ENCODE data around the gene CXCL14. TPM values are rescaled to one million over a fixed set of nuclear protein-coding genes. Genes with fewer than 3 reads are reported as not detected.

The CXCL14 gene
- total and polyA plus RNA-seq, 2 donors (not counting 1 experiment from before 2014, with no cell fraction given): 0.17 TPM; not detected in 1

DNA sequence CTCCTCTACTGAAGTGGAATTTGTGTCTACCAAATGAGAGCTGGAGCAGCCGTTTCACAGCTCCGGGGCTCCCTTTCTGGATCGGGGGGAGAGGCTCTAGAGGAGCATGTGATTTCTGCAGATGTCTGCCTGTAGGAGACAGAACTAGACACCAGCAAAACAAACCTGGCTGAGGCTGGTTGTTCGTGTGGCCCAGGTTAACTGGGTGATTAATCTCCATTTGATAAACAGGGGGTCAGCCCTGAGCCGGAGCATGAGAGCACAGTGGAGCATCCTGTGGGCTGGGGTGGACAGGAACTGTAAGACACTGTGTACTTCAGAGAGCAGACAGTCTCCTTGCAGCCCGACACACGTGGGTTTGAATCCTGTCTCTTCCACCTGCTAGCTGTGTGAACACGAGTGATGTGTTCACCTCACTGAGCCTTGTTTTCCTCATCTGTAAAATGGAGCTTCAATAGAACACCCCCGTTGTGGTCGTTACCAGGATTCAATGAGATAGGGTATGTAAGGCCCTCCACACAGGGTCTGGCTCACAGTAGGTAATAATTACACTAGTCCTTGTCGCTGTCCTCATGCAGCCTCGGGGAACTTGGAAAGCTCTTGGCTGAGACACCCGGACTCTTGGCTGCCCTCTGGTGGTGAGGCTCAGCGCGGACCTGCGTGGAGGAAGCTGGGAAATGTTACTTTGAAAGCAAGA, 12.9 kb downstream of the CXCL14 start:
- H3K27ac ChIP-seq (ENCODE audit: insufficient read depth, low read length): no peak overlapping the region
- no peaks in the 10 kb centered on the region for H4K20me1 ChIP-seq (ENCODE audit: control insufficient read depth, extremely low read depth, insufficient read depth, low read length)
- TF ChIP-seq, protein P1, sequence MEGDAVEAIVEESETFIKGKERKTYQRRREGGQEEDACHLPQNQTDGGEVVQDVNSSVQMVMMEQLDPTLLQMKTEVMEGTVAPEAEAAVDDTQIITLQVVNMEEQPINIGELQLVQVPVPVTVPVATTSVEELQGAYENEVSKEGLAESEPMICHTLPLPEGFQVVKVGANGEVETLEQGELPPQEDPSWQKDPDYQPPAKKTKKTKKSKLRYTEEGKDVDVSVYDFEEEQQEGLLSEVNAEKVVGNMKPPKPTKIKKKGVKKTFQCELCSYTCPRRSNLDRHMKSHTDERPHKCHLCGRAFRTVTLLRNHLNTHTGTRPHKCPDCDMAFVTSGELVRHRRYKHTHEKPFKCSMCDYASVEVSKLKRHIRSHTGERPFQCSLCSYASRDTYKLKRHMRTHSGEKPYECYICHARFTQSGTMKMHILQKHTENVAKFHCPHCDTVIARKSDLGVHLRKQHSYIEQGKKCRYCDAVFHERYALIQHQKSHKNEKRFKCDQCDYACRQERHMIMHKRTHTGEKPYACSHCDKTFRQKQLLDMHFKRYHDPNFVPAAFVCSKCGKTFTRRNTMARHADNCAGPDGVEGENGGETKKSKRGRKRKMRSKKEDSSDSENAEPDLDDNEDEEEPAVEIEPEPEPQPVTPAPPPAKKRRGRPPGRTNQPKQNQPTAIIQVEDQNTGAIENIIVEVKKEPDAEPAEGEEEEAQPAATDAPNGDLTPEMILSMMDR (conservative IDR thresholded peaks at IDR 0.05 in 1 of 2, IDR thresholded peaks at IDR 0.05 in 1 of 2; ENCODE audit: low read depth in 1 of 2, low read length in 2 of 2): peak; percentile 87 to 90
- no peak for TF ChIP-seq EZH2 (IDR thresholded peaks at IDR 0.05; ENCODE audit: low read length, missing control alignments)
- H3K36me3 ChIP-seq (ENCODE audit: control insufficient read depth, insufficient read depth, low read length): no peaks in the 10 kb centered on the region
- H3K79me2 ChIP-seq (ENCODE audit: control insufficient read depth, insufficient read depth, low read length): no peaks in the 10 kb centered on the region
- H3K4me2 ChIP-seq (ENCODE audit: extremely low read depth, insufficient read depth, low read length): no peak overlapping the region
- H3K27me3 ChIP-seq (ENCODE audit: control insufficient read depth, insufficient read depth, low read length): no peaks in the 10 kb centered on the region
- no peaks in the 10 kb centered on the region for H3K4me1 ChIP-seq (ENCODE audit: control insufficient read depth, extremely low read depth, insufficient read depth, low read length)
- H3K9ac ChIP-seq (ENCODE audit: insufficient read depth, low read length): no peak overlapping the region
- DNase-seq (ENCODE audit: low read depth in 2 of 2): peak; percentile 32 to 54
- H2AFZ ChIP-seq (ENCODE audit: low read length): no peak overlapping the region
- H3K4me3 ChIP-seq (replicated peaks in 1 of 4; ENCODE audit: control extremely low read depth in 1 of 4, insufficient read depth in 1 of 4, low read depth in 3 of 4, low read length in 4 of 4): no peak overlapping the region
- no peaks in the 10 kb centered on the region for H3K9me3 ChIP-seq (ENCODE audit: control insufficient read depth, insufficient read depth, low read depth, low read length)

DNA sequence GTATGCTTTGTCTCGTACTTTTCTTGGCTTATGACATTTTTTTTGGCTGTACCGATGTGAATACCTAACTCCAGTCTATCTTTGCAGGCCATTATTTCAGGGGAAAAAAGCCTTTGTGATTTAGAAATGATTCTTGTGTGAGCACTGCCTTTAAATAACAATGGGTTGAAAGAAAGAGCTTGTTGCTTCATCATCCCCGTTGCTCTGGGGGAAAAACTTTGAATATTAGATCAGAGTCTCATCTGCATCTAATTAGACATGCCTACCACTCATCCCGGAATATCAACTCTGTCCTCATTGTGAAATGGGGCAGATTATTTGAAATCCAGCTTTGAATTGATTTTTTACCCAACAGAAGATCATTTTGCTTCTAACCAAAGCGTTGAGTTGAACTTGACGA, 13.5 kb downstream of the CXCL14 start:
- Histone ChIP-seq H3K4me1 (ENCODE audit: control insufficient read depth, extremely low read depth, insufficient read depth, low read length) (no peaks in the 10 kb centered on the region), H3K9ac (ENCODE audit: insufficient read depth, low read length) (no peak overlapping the region), H3K27ac (ENCODE audit: insufficient read depth, low read length) (no peak overlapping the region), H4K20me1 (ENCODE audit: control insufficient read depth, extremely low read depth, insufficient read depth, low read length) (no peaks in the 10 kb centered on the region), H3K4me3 (replicated peaks in 1 of 4; ENCODE audit: control extremely low read depth in 1 of 4, insufficient read depth in 1 of 4, low read depth in 3 of 4, low read length in 4 of 4) (no peak overlapping the region), H3K9me3 (ENCODE audit: control insufficient read depth, insufficient read depth, low read depth, low read length) (no peaks in the 10 kb centered on the region), H3K79me2 (ENCODE audit: control insufficient read depth, insufficient read depth, low read length) (no peaks in the 10 kb centered on the region), H3K27me3 (ENCODE audit: control insufficient read depth, insufficient read depth, low read length) (no peaks in the 10 kb centered on the region), H3K36me3 (ENCODE audit: control insufficient read depth, insufficient read depth, low read length) (no peaks in the 10 kb centered on the region), H2AFZ (ENCODE audit: low read length) (no peak overlapping the region), H3K4me2 (ENCODE audit: extremely low read depth, insufficient read depth, low read length) (no peak overlapping the region)
- TF ChIP-seq, protein P1 (conservative IDR thresholded peaks at IDR 0.05 in 1 of 2, IDR thresholded peaks at IDR 0.05 in 1 of 2; ENCODE audit: low read depth in 1 of 2, low read length in 2 of 2): no peak
- no peak for TF ChIP-seq EZH2 (IDR thresholded peaks at IDR 0.05; ENCODE audit: low read length, missing control alignments)
- no peak for DNase-seq (ENCODE audit: low read depth in 2 of 2)

DNA sequence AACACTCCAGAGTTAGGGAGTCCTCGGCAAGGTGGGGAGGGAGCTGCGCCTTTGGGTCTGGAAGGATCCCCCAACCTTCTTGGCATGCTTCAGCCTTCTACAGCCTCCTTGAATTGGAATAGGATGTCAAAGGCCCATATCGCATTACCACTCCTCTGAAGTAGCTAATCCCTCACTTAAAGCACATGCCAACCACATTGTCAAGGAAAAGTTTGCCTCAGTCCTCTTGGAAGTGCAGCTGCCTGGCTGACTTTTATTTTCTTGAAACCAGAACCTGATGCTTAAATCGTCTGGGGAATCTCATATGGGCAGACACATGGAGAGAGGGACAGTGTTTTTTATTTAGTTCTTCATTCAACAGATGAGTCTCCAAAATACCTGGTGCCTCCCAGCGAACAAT, 14.5 kb downstream of the CXCL14 start:
- no peak overlapping the region for H3K4me3 ChIP-seq (replicated peaks in 1 of 4; ENCODE audit: control extremely low read depth in 1 of 4, insufficient read depth in 1 of 4, low read depth in 3 of 4, low read length in 4 of 4)
- H3K79me2 ChIP-seq (ENCODE audit: control insufficient read depth, insufficient read depth, low read length): no peaks in the 10 kb centered on the region
- H3K27ac ChIP-seq (ENCODE audit: insufficient read depth, low read length): no peak overlapping the region
- H3K9me3 ChIP-seq (ENCODE audit: control insufficient read depth, insufficient read depth, low read depth, low read length): no peaks in the 10 kb centered on the region
- H4K20me1 ChIP-seq (ENCODE audit: control insufficient read depth, extremely low read depth, insufficient read depth, low read length): no peaks in the 10 kb centered on the region
- H3K4me1 ChIP-seq (ENCODE audit: control insufficient read depth, extremely low read depth, insufficient read depth, low read length): no peaks in the 10 kb centered on the region
- no peak overlapping the region for H3K4me2 ChIP-seq (ENCODE audit: extremely low read depth, insufficient read depth, low read length)
- no peaks in the 10 kb centered on the region for H3K27me3 ChIP-seq (ENCODE audit: control insufficient read depth, insufficient read depth, low read length)
- no peaks in the 10 kb centered on the region for H3K36me3 ChIP-seq (ENCODE audit: control insufficient read depth, insufficient read depth, low read length)
- no peak for DNase-seq (ENCODE audit: low read depth in 2 of 2)
- H2AFZ ChIP-seq (ENCODE audit: low read length): no peak overlapping the region
- TF ChIP-seq, protein P1 (conservative IDR thresholded peaks at IDR 0.05 in 1 of 2, IDR thresholded peaks at IDR 0.05 in 1 of 2; ENCODE audit: low read depth in 1 of 2, low read length in 2 of 2): no peak
- no peak for TF ChIP-seq EZH2 (IDR thresholded peaks at IDR 0.05; ENCODE audit: low read length, missing control alignments)
- no peak overlapping the region for H3K9ac ChIP-seq (ENCODE audit: insufficient read depth, low read length)

Data from fibroblast of lung (primary cell).